Renal cortical epithelial cell (primary cell): ENCODE data around the gene SDF2L1. TPM values are rescaled to one million over a fixed set of nuclear protein-coding genes. Genes with fewer than 3 reads are reported as not detected.
A peak's percentile ranks its signal among the peaks of the same experiment; 100 is the strongest.
"Not testable (repeated sequence)": the region's sequence is repeated elsewhere in the genome, so short reads cannot be mapped to it uniquely, and the experiment has no call there.

Experiments
- DNase-seq: peaks from one replicate; pipeline ENCODE4 v3.0.0-alpha.2; 2011; ENCODE audit warnings: low read depth
- total RNA-seq: library from RNA; depleted of rRNA; stranded (reverse); fragments of >200 nt; gene quantifications from 2 replicates; pipeline ENCODE4 v1.2.3, GENCODE V29; 2014

SDF2L1 gene
- total RNA-seq, 1 donor from 2014 or later, result 17.0 TPM

DNA sequence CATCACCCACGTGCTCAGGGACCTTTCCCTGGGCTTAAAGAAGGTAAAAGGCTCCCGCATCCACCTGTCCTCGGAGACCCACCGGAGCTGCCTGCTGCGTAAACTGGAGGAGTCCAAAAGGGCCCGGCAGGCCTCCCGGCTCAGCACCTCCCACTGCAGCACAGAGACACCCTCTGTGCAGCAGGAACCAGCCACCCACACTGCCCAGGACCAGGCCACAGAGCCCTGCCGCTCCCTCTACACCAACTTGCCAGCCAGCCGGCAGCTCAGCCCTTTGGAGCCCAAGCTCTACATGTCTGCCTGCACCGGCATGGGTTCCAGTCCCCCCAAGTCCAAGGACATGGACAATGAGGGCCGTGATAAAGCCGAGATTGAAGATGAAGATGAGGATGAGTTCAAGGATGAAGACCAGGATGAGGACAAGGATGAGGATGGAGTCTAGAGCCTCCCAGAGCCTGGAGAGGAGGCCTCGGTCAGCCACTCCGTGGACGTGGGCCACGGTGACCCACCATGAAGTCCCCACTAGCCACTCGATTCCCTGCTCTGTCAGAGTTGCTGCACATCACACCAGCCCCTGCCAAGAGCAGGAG lies 5.4 kb upstream of the SDF2L1 start:
- no peak for DNase-seq

DNA sequence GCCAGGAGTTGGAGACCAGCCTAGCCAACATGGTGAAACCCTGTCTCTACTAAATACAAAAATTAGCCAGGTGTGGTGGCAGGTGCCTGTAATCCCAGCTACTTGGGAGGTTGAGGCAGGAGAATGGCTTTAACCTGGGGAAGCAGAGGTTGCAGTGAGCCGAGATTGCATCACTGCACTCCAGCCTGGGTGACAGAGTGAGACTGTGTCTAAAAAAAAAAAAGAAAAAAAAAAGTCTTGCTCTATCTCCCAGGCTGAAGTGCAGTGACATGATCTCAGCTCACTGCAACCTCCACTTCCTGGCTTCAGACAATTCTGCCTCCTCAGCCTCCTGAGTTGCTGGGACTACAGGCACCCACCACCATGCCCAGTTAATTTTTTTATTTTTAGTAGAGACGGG lies 4.7 kb upstream of the SDF2L1 start:
- DNase-seq, result not testable (repeated sequence)

DNA sequence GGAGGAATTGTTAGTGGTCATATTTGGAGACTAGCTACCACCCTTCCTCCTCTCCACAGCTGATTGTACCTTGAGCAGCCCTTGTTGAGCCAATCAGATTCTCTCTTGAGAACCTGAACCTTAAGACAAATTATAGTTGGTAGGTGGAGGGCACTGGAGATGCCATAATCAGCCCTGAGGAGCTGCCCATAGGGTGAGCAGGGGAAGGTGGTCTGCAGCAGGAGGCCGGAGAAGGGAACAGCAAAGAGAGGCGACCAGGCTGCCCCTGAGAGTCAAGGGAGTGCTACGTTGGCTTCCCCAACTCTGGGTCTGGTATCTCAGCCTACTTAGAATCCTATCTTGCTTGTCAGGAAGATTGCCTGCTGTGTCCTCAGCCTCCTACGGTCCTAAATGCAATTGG lies 2.7 kb upstream of the SDF2L1 start:
- DNase-seq, result no peak

GRCh38 chr22:21640810-21641209 lies 1.3 kb upstream of the SDF2L1 start:
- DNase-seq, result no peak

DNA sequence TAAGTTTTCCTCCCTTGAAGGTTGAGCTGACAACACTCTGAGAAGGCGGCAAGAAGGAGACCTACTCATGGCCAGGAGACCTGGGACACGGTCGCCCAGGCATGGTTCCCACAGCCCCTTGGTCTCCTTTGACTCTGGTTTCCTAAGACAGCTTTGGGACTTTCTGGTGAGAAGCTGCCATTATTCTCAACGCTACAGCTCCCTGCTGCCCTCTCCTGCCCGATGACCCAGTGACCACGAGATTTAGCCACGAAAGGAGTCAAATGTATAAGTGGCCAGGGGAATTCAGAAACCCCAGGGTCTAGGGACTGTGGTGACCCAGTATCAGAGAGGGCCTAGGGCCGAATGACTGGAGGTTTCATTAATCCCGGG lies 699 bp upstream of the SDF2L1 start:
- DNase-seq, result peak; percentile 57

DNA sequence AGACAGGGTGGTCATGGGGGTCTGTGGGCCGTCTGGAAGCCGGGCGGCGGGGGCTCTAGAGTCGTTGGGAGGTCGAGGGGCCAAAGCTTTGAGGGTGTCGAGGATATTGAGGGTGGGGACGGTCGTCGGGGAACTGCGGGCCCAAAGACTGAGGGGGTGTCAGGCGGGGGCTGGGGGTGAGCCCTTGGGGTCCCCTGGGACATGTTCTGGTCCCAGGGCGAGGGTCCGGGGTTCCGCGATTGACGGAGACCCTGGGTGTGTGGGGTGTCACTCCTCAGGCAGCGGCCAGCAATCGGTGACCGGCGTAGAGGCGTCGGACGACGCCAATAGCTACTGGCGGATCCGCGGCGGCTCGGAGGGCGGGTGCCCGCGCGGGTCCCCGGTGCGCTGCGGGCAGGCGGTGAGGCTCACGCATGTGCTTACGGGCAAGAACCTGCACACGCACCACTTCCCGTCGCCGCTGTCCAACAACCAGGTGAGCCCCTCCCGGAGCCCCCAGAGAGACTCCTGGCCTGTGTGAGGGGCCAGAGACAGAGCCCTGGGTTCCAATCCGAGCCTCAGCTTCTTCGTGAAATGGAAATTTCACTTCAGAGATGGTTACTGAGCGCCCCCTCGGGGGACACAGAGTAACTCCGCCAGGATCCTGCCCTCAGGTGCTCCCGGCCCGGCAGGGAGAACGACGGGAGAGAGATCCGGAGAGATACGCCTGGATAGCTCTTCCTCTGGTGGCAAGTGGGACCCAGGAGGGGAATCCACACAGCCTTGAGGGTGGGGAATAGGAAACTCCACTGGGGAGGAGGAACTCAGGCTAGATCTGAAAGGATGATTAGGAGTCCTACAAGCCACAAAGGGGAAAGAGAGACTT lies 714 bp downstream of the SDF2L1 start:
- peak; percentile 47 for DNase-seq

DNA sequence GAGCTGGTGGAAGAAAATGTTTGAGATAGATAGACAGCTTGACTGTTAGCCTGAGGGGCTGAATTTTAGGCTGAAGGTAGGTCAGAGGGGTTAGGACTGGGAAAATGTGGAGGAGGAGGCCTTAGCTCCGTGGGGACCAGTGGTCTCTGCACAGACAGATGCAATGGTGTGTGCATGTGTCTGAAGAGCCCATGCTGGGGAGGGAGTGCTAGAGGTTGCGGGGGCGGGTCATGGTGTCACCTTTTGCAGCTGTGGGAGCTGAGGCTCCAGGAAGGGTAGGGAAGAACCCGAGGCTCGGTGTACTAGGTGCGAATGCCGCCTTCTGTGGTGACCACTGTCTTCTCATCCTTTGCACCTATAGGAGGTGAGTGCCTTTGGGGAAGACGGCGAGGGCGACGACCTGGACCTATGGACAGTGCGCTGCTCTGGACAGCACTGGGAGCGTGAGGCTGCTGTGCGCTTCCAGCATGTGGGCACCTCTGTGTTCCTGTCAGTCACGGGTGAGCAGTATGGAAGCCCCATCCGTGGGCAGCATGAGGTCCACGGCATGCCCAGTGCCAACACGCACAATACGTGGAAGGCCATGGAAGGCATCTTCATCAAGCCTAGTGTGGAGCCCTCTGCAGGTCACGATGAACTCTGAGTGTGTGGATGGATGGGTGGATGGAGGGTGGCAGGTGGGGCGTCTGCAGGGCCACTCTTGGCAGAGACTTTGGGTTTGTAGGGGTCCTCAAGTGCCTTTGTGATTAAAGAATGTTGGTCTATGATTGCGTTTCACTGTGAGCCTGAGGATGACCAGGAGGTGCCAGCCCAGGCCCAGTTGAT lies 1.6 kb downstream of the SDF2L1 start:
- DNase-seq, result no peak

DNA sequence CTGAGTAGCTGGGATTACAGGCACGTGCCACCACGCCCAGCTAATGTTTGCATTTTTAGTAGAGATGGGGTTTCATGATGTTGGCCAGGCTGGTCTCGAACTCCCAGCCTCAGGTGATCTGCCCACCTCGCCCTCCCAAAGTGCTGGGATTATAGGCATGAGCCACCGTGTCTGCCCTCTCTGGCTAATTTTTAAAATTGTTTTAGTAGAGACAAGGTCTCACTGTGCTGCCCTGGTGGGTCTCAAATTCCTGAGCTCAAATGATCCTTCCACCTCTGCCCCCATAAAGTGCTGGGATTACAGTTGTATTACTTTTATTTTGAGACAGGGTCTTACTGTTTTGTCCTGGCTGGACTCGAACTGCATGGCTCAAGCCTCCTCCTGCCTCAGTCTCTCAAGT lies 3.4 kb downstream of the SDF2L1 start:
- DNase-seq, result not testable (repeated sequence)

GRCh38 chr22:21646608-21647590 lies 4.8 kb downstream of the SDF2L1 start:
- peak; percentile 72 for DNase-seq

- DNase-seq, result no peak
Measured at GRCh38 chr22:21650280-21650679, 8.2 kb downstream of the SDF2L1 start.

- DNase-seq, result no peak
Measured at GRCh38 chr22:21650823-21651520, 8.9 kb downstream of the SDF2L1 start.

DNA sequence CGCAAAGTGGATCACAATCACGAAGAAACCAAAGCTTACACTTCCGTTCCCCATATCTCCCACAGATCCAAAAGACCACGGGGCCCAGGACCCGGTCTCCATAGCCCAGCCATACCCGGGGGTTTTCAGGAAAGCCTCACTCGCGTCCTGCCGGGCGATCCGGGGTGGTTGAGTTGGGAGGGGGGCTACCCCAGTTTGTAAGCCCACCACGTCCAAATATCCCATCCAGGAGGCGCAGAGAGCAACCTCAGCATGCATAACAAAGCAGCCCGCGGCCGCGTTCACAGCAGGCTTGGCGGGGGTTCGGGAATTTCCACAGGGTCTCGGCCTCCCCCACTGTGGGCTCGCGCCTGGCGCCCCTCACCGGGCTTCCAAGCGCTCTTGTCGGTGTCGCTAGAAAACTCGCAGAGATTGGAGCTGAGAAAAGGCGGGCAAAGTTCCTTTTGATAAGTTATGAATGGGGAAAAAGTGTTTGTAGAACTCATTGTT lies 9.5 kb downstream of the SDF2L1 start:
- no peak for DNase-seq

GRCh38 chr22:21652010-21652546 lies 10.0 kb downstream of the SDF2L1 start:
- DNase-seq, result peak; percentile 64

DNA sequence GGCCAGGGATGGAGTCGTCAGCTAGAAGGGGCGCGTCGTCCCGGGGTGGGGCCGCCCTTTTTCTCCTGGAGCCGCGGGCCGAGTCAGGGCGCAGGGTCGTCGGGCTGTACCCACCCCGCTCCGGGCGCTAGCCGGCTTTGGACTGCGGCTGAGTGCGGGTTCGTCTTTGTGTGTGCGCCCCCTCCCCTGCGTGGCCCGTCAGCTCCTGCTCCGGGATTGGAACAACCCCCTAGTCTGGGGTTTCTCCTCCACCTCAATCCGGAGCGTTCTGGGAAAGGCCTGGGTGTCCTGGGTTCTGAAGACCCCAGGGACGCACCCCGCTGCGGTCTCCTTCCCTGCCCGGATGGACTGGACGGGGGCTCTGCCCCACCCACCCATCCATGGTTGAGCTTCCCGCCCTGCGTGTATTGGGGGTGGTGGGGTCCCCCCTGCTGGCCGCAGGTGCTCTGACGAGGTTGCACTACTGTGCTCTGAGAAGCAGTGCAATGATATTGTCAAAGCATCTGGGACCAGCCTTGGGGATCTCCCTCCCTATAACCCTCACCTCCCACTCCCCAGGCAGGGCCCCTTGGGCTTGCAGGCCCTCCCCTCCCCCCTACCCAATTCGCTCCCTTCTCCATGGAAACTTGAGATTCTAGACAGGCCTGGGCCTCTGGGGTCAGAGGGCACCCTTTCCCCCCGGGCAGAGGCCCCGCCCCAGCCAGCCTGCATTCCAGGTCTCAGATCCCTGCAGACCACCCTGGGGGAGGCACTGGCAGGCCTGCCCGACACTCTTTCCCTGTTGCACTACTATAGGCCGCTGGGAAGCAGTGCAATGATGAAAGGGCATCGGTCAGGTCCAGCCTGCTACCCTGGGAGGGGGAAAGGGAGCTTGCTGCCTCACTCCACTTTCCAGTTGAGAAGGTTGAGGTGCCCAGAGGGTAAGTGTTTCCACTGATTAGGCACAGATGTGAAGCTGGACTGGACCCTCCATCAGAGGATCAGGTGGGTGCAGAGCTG lies 10.7 kb downstream of the SDF2L1 start:
- no peak for DNase-seq

GRCh38 chr22:21657020-21657359 lies 14.9 kb downstream of the SDF2L1 start:
- DNase-seq, result no peak

- no peak for DNase-seq
Measured at GRCh38 chr22:21657360-21658032, 15.4 kb downstream of the SDF2L1 start.

GRCh38 chr22:21659864-21660525 lies 17.9 kb downstream of the SDF2L1 start:
- DNase-seq, result no peak

GRCh38 chr22:21660904-21661303 lies 18.8 kb downstream of the SDF2L1 start:
- no peak for DNase-seq
